Activated naive CD4-positive, alpha-beta T cell treated with anti-CD3 and anti-CD28 coated beads, Interleukin-2, amount 50 U/mL, for 72 hours (primary cell): ENCODE measurements around the gene IRGC. TPM values are rescaled to one million over a fixed set of nuclear protein-coding genes. Genes with fewer than 3 reads are reported as not detected.
"Not testable (repeated sequence)": the region's sequence is repeated elsewhere in the genome, so short reads cannot be mapped to it uniquely, and the experiment has no call there.

Source experiments
- ATAC-seq, 2 donors: fragments of 150-1000 bp; cut with Tn5 transposase; 2 replicates each; pipeline ENCODE4 v1.10.0; 2021; ENCODE audit warnings: mild to moderate bottlenecking in 2 of 2, moderate library complexity in 2 of 2
- DNase-seq, 2 donors: peaks; one replicate each; pipeline ENCODE4 v3.0.0; 2021 to 2022; ENCODE audit warnings: low spot score in 2 of 2
- H3K27ac Mint-ChIP-seq, 2 donors: one replicate each; pipeline ENCODE4 v1.8.0; 2022; ENCODE audit warnings: mild to moderate bottlenecking in 2 of 2, mixed read lengths in 2 of 2
- H3K36me3 Mint-ChIP-seq, 2 donors: one replicate each; pipeline ENCODE4 v1.8.0; 2022; ENCODE audit warnings: mixed read lengths in 2 of 2
- H3K9me3 Mint-ChIP-seq, 2 donors: one replicate each; pipeline ENCODE4 v1.8.0; 2022; ENCODE audit warnings: mixed read lengths in 2 of 2
- total RNA-seq, 2 donors: library from RNA; stranded (reverse); gene quantifications; one replicate each; pipeline ENCODE4 v1.2.3, GENCODE V29; 2022

The IRGC gene
- total RNA-seq, 2 donors from 2014 or later, result not detected

GRCh38 chr19:43755256-43755801 is 39.5 kb downstream of the IRGC start:
- Mint-ChIP-seq H3K9me3 (no peaks in the 10 kb centered on the region), H3K27ac (peak overlapping the region; percentile 99 to 100), H3K36me3 (peaks cover 35 to 61% of the 10 kb centered on the region in 2 donors)
- no peak for ATAC-seq
- peak; percentile 81 to 86 for DNase-seq

- peaks cover 22 to 50% of the 10 kb centered on the region in 2 donors for H3K36me3 Mint-ChIP-seq
- no peak overlapping the region for H3K27ac Mint-ChIP-seq
- DNase-seq (no peak), ATAC-seq (no peak)
- peaks cover 0 to 5% of the 10 kb centered on the region in 2 donors for H3K9me3 Mint-ChIP-seq
Measured at GRCh38 chr19:43759515-43759914, 43.6 kb downstream of the IRGC start.

- ATAC-seq (no peak), DNase-seq (no peak)
- Mint-ChIP-seq H3K36me3 (peaks cover 9 to 42% of the 10 kb centered on the region in 2 donors), H3K27ac (no peak overlapping the region), H3K9me3 (peaks cover 0 to 5% of the 10 kb centered on the region in 2 donors)
Measured at GRCh38 chr19:43760941-43761340, 45.1 kb downstream of the IRGC start.

GRCh38 chr19:43762814-43763213 is 46.9 kb downstream of the IRGC start:
- peaks cover 0 to 5% of the 10 kb centered on the region in 2 donors for H3K9me3 Mint-ChIP-seq
- ATAC-seq, result no peak
- H3K36me3 Mint-ChIP-seq, result peaks cover 11 to 46% of the 10 kb centered on the region in 2 donors
- DNase-seq, result no peak
- peak overlapping the region in 1 of 2 donors; percentile 93 for H3K27ac Mint-ChIP-seq

- peak overlapping the region; percentile 57 to 93 for H3K27ac Mint-ChIP-seq
- DNase-seq, result peak in 1 of 2 donors; percentile 79
- peaks cover 17 to 47% of the 10 kb centered on the region in 2 donors for H3K36me3 Mint-ChIP-seq
- peak in 1 of 2 donors; percentile 32 for ATAC-seq
- H3K9me3 Mint-ChIP-seq, result peaks cover 0 to 5% of the 10 kb centered on the region in 2 donors
Measured at GRCh38 chr19:43763473-43763939, 47.6 kb downstream of the IRGC start.

GRCh38 chr19:43764684-43765083 is 48.8 kb downstream of the IRGC start:
- H3K9me3 Mint-ChIP-seq, DNase-seq, ATAC-seq: not testable (repeated sequence)
- peaks cover 29 to 59% of the 10 kb centered on the region in 2 donors for H3K36me3 Mint-ChIP-seq
- H3K27ac Mint-ChIP-seq, result peak overlapping the region; percentile 91 to 93

GRCh38 chr19:43765109-43765876 is 49.4 kb downstream of the IRGC start:
- ATAC-seq (peak; percentile 83 to 87), DNase-seq (peak; percentile 82 to 94)
- H3K36me3 Mint-ChIP-seq, result peaks cover 32 to 65% of the 10 kb centered on the region in 2 donors
- H3K27ac Mint-ChIP-seq, result peak overlapping the region; percentile 91 to 93
- H3K9me3 Mint-ChIP-seq, result peaks cover 0 to 5% of the 10 kb centered on the region in 2 donors

- Mint-ChIP-seq H3K9me3 (peaks cover 0 to 5% of the 10 kb centered on the region in 2 donors), H3K27ac (peak overlapping the region; percentile 91 to 93), H3K36me3 (peaks cover 42 to 70% of the 10 kb centered on the region in 2 donors)
- ATAC-seq, result no peak
- DNase-seq, result no peak
Measured at GRCh38 chr19:43766755-43767043, 50.8 kb downstream of the IRGC start.

- DNase-seq (no peak), ATAC-seq (no peak)
- peaks cover 42 to 72% of the 10 kb centered on the region in 2 donors for H3K36me3 Mint-ChIP-seq
- peaks cover 0 to 5% of the 10 kb centered on the region in 2 donors for H3K9me3 Mint-ChIP-seq
- H3K27ac Mint-ChIP-seq, result peak overlapping the region; percentile 91 to 93
Measured at GRCh38 chr19:43767316-43767715, 51.4 kb downstream of the IRGC start.

- DNase-seq (no peak), ATAC-seq (no peak)
- H3K36me3 Mint-ChIP-seq, result peaks cover 42 to 72% of the 10 kb centered on the region in 2 donors
- H3K27ac Mint-ChIP-seq, result no peak overlapping the region
- H3K9me3 Mint-ChIP-seq, result peaks cover 0 to 1% of the 10 kb centered on the region in 2 donors
Measured at GRCh38 chr19:43767818-43768217, 51.9 kb downstream of the IRGC start.

- peak overlapping the region; percentile 24 to 38 for H3K27ac Mint-ChIP-seq
- DNase-seq (no peak), ATAC-seq (no peak)
- H3K9me3 Mint-ChIP-seq, result no peaks in the 10 kb centered on the region
- H3K36me3 Mint-ChIP-seq, result peaks cover 42 to 72% of the 10 kb centered on the region in 2 donors
Measured at GRCh38 chr19:43768273-43769050, 52.6 kb downstream of the IRGC start.

GRCh38 chr19:43769256-43769655 is 53.4 kb downstream of the IRGC start:
- ATAC-seq (no peak), DNase-seq (no peak)
- Mint-ChIP-seq H3K27ac (peak overlapping the region in 1 of 2 donors; percentile 38), H3K36me3 (peaks cover 42 to 71% of the 10 kb centered on the region in 2 donors), H3K9me3 (no peaks in the 10 kb centered on the region)

Other genes with a start within 250 kb of the IRGC start
- 10 to 100 TPM; 23.1 to 27.3 TPM for gene PHLDB3, start 211.3 kb upstream of the IRGC start, total RNA-seq
- 10 to 100 TPM; 88.0 to 89.2 TPM for gene ETHE1, start 188.9 kb upstream of the IRGC start, total RNA-seq
- 1 to 10 TPM in 1 of 2 donors, under 1 TPM in 1; 0.98 to 3.3 TPM for gene ZNF575, start 182.9 kb upstream of the IRGC start, total RNA-seq
- gene XRCC1, start 140.5 kb upstream of the IRGC start, total RNA-seq, result 10 to 100 TPM; 36.9 to 39.5 TPM
- gene PINLYP, start 140.3 kb upstream of the IRGC start, total RNA-seq, result 1 to 10 TPM; 6.5 to 9.0 TPM
- gene IRGQ, start 119.9 kb upstream of the IRGC start, total RNA-seq, result 10 to 100 TPM; 21.6 to 29.4 TPM
- gene ZNF576, start 119.5 kb upstream of the IRGC start, total RNA-seq, result 10 to 100 TPM; 15.9 to 19.6 TPM
- under 1 TPM; 0.68 to 0.80 TPM for gene SRRM5, start 104.0 kb upstream of the IRGC start, total RNA-seq
- 10 to 100 TPM; 14.2 to 21.1 TPM for gene ZNF428, start 96.4 kb upstream of the IRGC start, total RNA-seq
- under 1 TPM; 0.58 to 0.66 TPM for gene CADM4, start 76.2 kb upstream of the IRGC start, total RNA-seq
- 10 to 100 TPM; 13.8 to 20.8 TPM for gene PLAUR, start 45.9 kb upstream of the IRGC start, total RNA-seq
- 100 to 1,000 TPM in 1 of 2 donors, 10 to 100 TPM in 1; 62.8 to 145 TPM for gene SMG9, start 38.9 kb downstream of the IRGC start, total RNA-seq
- gene KCNN4, start 64.9 kb downstream of the IRGC start, total RNA-seq, result 100 to 1,000 TPM; 110 to 145 TPM
- 1 to 10 TPM in 1 of 2 donors, under 1 TPM in 1; 0.97 to 3.8 TPM for gene LYPD5, start 86.4 kb downstream of the IRGC start, total RNA-seq
- gene ZNF283, start 111.2 kb downstream of the IRGC start, total RNA-seq, result 10 to 100 TPM in 1 of 2 donors, 1 to 10 TPM in 1; 7.7 to 12.0 TPM
- gene ZNF404, start 167.9 kb downstream of the IRGC start, total RNA-seq, result 1 to 10 TPM in 1 of 2 donors, under 1 TPM in 1; 0.73 to 2.7 TPM
- 10 to 100 TPM; 10.5 to 10.8 TPM for gene ZNF45, start 219.2 kb downstream of the IRGC start, total RNA-seq
- gene ZNF221, start 235.2 kb downstream of the IRGC start, total RNA-seq, result 1 to 10 TPM; 1.1 to 3.4 TPM